ENCODE data around the gene P4HA1.
"Not testable (repeated sequence)": the region's sequence is repeated elsewhere in the genome, so short reads cannot be mapped to it uniquely, and the experiment has no call there.

The P4HA1 gene

GRCh38 chr10:73117976-73118743 lies 21.5 kb upstream of the P4HA1 start:
- H3K4me1 ChIP-seq (ENCODE audit: control insufficient read depth, insufficient read depth, low read length) = peaks cover 10% of the 10 kb centered on the region
- H3K4me3 ChIP-seq (ENCODE audit: low read depth, low read length) = peak overlapping the region; percentile 3; the same call in 1 of the 2 replicates
- peak overlapping the region; percentile 93 for H3K27ac ChIP-seq (ENCODE audit: low read depth, low read length)
- H3K9me3 ChIP-seq (ENCODE audit: control insufficient read depth, insufficient read depth, low read length) = no peaks in the 10 kb centered on the region
- H3K27me3 ChIP-seq (ENCODE audit: control insufficient read depth, insufficient read depth, low read length) = no peaks in the 10 kb centered on the region
- H3K9ac ChIP-seq (ENCODE audit: low read depth, low read length) = peak overlapping the region; percentile 25; the same call in 1 of the 2 replicates
- H3K36me3 ChIP-seq (ENCODE audit: control insufficient read depth, insufficient read depth, low read length) = no peaks in the 10 kb centered on the region; the same call in 1 of the 2 replicates

GRCh38 chr10:73116017-73116416 lies 19.4 kb upstream of the P4HA1 start:
- H3K36me3 ChIP-seq (ENCODE audit: control insufficient read depth, insufficient read depth, low read length) = no peaks in the 10 kb centered on the region; the same call in 1 of the 2 replicates
- H3K27ac ChIP-seq (ENCODE audit: low read depth, low read length) = no peak overlapping the region
- no peak overlapping the region for H3K4me3 ChIP-seq (ENCODE audit: low read depth, low read length)
- no peak overlapping the region for H3K9ac ChIP-seq (ENCODE audit: low read depth, low read length)
- H3K27me3 ChIP-seq (ENCODE audit: control insufficient read depth, insufficient read depth, low read length) = no peaks in the 10 kb centered on the region
- peaks cover 10% of the 10 kb centered on the region for H3K4me1 ChIP-seq (ENCODE audit: control insufficient read depth, insufficient read depth, low read length)
- no peaks in the 10 kb centered on the region for H3K9me3 ChIP-seq (ENCODE audit: control insufficient read depth, insufficient read depth, low read length)

DNA sequence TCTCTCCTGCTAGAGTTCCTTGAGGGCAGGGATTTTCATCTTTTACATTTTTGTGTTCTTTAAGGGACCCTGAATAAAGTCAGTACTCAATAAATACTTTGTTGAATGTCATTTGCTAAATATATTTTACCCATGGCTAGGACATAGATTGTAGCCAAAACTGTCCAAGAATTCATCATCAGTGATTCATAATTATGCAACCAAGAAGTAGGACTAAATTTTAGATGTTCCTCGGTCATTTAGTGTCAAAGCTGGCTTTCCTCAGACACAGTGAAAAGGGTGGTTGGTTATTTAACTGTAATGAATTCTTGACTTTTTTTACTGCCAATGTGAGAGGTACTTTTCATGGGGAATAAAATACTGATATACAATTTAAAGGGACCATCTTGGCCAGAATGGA lies 16.9 kb upstream of the P4HA1 start:
- Histone ChIP-seq H3K27me3 (ENCODE audit: control insufficient read depth, insufficient read depth, low read length) (no peaks in the 10 kb centered on the region), H3K4me1 (ENCODE audit: control insufficient read depth, insufficient read depth, low read length) (peaks cover 10% of the 10 kb centered on the region), H3K4me3 (ENCODE audit: low read depth, low read length) (no peak overlapping the region), H3K9ac (ENCODE audit: low read depth, low read length) (no peak overlapping the region), H3K9me3 (ENCODE audit: control insufficient read depth, insufficient read depth, low read length) (peaks cover 5% of the 10 kb centered on the region; the same call in 1 of the 2 replicates), H3K27ac (ENCODE audit: low read depth, low read length) (no peak overlapping the region), H3K36me3 (ENCODE audit: control insufficient read depth, insufficient read depth, low read length) (no peaks in the 10 kb centered on the region)

GRCh38 chr10:73112032-73112431 lies 15.4 kb upstream of the P4HA1 start:
- not testable (repeated sequence) for H3K4me1 ChIP-seq (ENCODE audit: control insufficient read depth, insufficient read depth, low read length); H3K27ac ChIP-seq (ENCODE audit: low read depth, low read length)

DNA sequence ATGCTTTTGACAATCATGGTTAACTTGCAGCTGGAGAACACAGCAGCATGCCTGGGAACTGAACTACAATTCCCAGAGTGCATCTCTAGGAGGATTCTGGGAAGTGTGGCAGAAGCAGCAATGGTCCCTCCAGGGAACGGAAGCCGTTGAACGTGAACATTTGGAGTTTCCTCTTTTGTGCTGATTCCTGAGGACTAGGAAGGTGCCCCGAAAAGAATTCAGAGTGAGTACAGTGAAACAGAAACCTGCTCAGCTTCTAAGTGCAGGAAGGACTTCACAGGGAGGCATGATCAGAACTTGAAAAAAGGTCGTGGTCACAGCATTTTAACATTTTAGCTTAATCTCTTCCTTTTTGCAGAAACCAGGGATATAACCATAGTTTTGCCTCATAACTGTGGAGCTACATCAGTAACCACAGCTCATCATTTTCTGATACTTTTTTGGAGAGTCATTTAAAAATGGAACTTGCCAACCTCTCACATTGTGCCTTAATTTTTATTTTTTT lies 13.7 kb upstream of the P4HA1 start, which contains the start of gene NUDT13:
TSS of gene NUDT13 (plus strand) at position 111 of the 505 bp plus-strand sequence. CDS start 3,911 bp downstream, outside the sequence.
- peak within 1 kb of the TSS; percentile 83 for H3K27ac ChIP-seq (ENCODE audit: low read depth, low read length)
- H3K27me3 ChIP-seq (ENCODE audit: control insufficient read depth, insufficient read depth, low read length) = no peaks in the 10 kb centered on the region
- H3K4me1 ChIP-seq (ENCODE audit: control insufficient read depth, insufficient read depth, low read length) = no peaks in the 10 kb centered on the region
- no peaks in the 10 kb centered on the region for H3K36me3 ChIP-seq (ENCODE audit: control insufficient read depth, insufficient read depth, low read length)
- peak within 1 kb of the TSS; percentile 59 for H3K9ac ChIP-seq (ENCODE audit: low read depth, low read length)
- peak within 1 kb of the TSS; percentile 66 for H3K4me3 ChIP-seq (ENCODE audit: low read depth, low read length)
- H3K9me3 ChIP-seq (ENCODE audit: control insufficient read depth, insufficient read depth, low read length) = peaks cover 5% of the 10 kb centered on the region; the same call in 1 of the 2 replicates

More at GRCh38 chr10:73112032-73112431, 15.4 kb upstream of the P4HA1 start:
- not testable (repeated sequence) for H3K27me3 ChIP-seq (ENCODE audit: control insufficient read depth, insufficient read depth, low read length); H3K4me3 ChIP-seq (ENCODE audit: low read depth, low read length); H3K9me3 ChIP-seq (ENCODE audit: control insufficient read depth, insufficient read depth, low read length); H3K36me3 ChIP-seq (ENCODE audit: control insufficient read depth, insufficient read depth, low read length); H3K9ac ChIP-seq (ENCODE audit: low read depth, low read length)

GRCh38 chr10:73109248-73109652 lies 12.6 kb upstream of the P4HA1 start:
- H3K9me3 ChIP-seq (ENCODE audit: control insufficient read depth, insufficient read depth, low read length); H3K4me1 ChIP-seq (ENCODE audit: control insufficient read depth, insufficient read depth, low read length); H3K4me3 ChIP-seq (ENCODE audit: low read depth, low read length); H3K36me3 ChIP-seq (ENCODE audit: control insufficient read depth, insufficient read depth, low read length); H3K27me3 ChIP-seq (ENCODE audit: control insufficient read depth, insufficient read depth, low read length); H3K27ac ChIP-seq (ENCODE audit: low read depth, low read length); H3K9ac ChIP-seq (ENCODE audit: low read depth, low read length): not testable (repeated sequence)

GRCh38 chr10:73106301-73106700 lies 9.6 kb upstream of the P4HA1 start:
- Histone ChIP-seq H3K27ac (ENCODE audit: low read depth, low read length) (no peak overlapping the region), H3K4me1 (ENCODE audit: control insufficient read depth, insufficient read depth, low read length) (no peaks in the 10 kb centered on the region), H3K9ac (ENCODE audit: low read depth, low read length) (no peak overlapping the region), H3K27me3 (ENCODE audit: control insufficient read depth, insufficient read depth, low read length) (no peaks in the 10 kb centered on the region), H3K9me3 (ENCODE audit: control insufficient read depth, insufficient read depth, low read length) (peaks cover 5% of the 10 kb centered on the region; the same call in 1 of the 2 replicates), H3K4me3 (ENCODE audit: low read depth, low read length) (no peak overlapping the region), H3K36me3 (ENCODE audit: control insufficient read depth, insufficient read depth, low read length) (no peaks in the 10 kb centered on the region)

DNA sequence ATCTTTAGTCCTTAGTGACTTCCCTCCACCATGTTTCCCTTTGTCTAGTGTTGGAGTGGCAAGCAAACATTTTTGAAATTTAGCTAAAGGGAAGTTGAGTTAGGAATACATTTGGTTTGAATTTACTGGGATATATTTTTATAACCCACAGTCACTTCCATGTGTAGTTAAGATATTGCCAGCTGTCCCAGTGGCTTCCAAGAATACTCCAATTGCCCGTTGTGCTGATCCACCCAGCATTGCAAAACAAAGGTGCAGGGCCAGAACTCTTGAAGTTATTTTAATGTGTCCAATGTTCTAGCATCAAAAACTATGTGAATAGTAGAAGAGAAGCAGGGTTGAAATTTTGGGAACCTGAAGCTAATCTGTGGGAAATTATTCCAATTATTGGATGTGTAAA lies 2.5 kb upstream of the P4HA1 start:
- H3K36me3 ChIP-seq (ENCODE audit: control insufficient read depth, insufficient read depth, low read length) = no peaks in the 10 kb centered on the region
- H3K9me3 ChIP-seq (ENCODE audit: control insufficient read depth, insufficient read depth, low read length) = no peaks in the 10 kb centered on the region
- H3K4me3 ChIP-seq (ENCODE audit: low read depth, low read length) = no peak overlapping the region
- no peak overlapping the region for H3K27ac ChIP-seq (ENCODE audit: low read depth, low read length)
- no peak overlapping the region for H3K9ac ChIP-seq (ENCODE audit: low read depth, low read length)
- peaks cover 14% of the 10 kb centered on the region for H3K4me1 ChIP-seq (ENCODE audit: control insufficient read depth, insufficient read depth, low read length)
- H3K27me3 ChIP-seq (ENCODE audit: control insufficient read depth, insufficient read depth, low read length) = no peaks in the 10 kb centered on the region

GRCh38 chr10:73097305-73097670 lies 622 bp upstream of the P4HA1 start:
- no peaks in the 10 kb centered on the region for H3K9me3 ChIP-seq (ENCODE audit: control insufficient read depth, insufficient read depth, low read length)
- H3K27me3 ChIP-seq (ENCODE audit: control insufficient read depth, insufficient read depth, low read length) = no peaks in the 10 kb centered on the region
- H3K36me3 ChIP-seq (ENCODE audit: control insufficient read depth, insufficient read depth, low read length) = no peaks in the 10 kb centered on the region
- no peak overlapping the region; the same call in 1 of the 2 replicates for H3K9ac ChIP-seq (ENCODE audit: low read depth, low read length)
- peak overlapping the region; percentile 79 for H3K27ac ChIP-seq (ENCODE audit: low read depth, low read length)
- peaks cover 18% of the 10 kb centered on the region for H3K4me1 ChIP-seq (ENCODE audit: control insufficient read depth, insufficient read depth, low read length)
- H3K4me3 ChIP-seq (ENCODE audit: low read depth, low read length) = peak overlapping the region; percentile 90

GRCh38 chr10:73096041-73096448 lies 621 bp downstream of the P4HA1 start:
- Histone ChIP-seq H3K9me3 (ENCODE audit: control insufficient read depth, insufficient read depth, low read length) (no peaks in the 10 kb centered on the region), H3K27ac (ENCODE audit: low read depth, low read length) (peak overlapping the region; percentile 79), H3K36me3 (ENCODE audit: control insufficient read depth, insufficient read depth, low read length) (no peaks in the 10 kb centered on the region), H3K9ac (ENCODE audit: low read depth, low read length) (peak overlapping the region; percentile 77), H3K4me3 (ENCODE audit: low read depth, low read length) (peak overlapping the region; percentile 90), H3K4me1 (ENCODE audit: control insufficient read depth, insufficient read depth, low read length) (peaks cover 18% of the 10 kb centered on the region), H3K27me3 (ENCODE audit: control insufficient read depth, insufficient read depth, low read length) (no peaks in the 10 kb centered on the region)

DNA sequence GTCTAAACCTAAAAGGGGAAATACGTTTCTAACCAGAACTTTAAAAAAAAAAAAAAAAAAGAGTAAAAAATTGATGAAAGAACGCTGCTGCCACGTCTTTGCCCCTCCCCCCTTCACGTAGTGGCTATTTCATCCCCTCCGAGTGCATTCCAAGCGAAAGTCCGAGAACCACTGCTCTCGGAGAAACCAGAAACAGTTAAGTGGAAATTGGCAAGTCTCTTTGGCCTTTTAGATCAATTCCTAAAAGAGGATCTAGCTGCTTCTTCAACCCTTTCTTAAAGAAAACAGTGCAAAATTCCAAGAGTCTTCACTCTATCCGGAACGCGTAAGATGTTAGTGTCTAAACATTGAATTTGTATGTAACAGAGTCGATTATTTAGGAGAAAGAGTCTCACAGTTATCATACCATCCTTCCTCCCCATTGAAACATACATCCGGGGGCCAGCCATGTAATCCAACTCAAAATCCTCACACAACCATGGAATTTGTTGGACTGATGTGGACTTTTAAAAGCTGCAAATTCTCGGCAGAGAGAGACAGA lies 1.1 kb downstream of the P4HA1 start:
- peak overlapping the region; percentile 79 for H3K27ac ChIP-seq (ENCODE audit: low read depth, low read length)
- H3K9ac ChIP-seq (ENCODE audit: low read depth, low read length) = peak overlapping the region; percentile 49
- no peaks in the 10 kb centered on the region for H3K36me3 ChIP-seq (ENCODE audit: control insufficient read depth, insufficient read depth, low read length)
- H3K4me1 ChIP-seq (ENCODE audit: control insufficient read depth, insufficient read depth, low read length) = peaks cover 18% of the 10 kb centered on the region
- no peaks in the 10 kb centered on the region for H3K27me3 ChIP-seq (ENCODE audit: control insufficient read depth, insufficient read depth, low read length)
- H3K4me3 ChIP-seq (ENCODE audit: low read depth, low read length) = peak overlapping the region; percentile 90
- H3K9me3 ChIP-seq (ENCODE audit: control insufficient read depth, insufficient read depth, low read length) = no peaks in the 10 kb centered on the region
